Stimulated activated CD4-positive, alpha-beta T cell treated with anti-CD3 and anti-CD28 coated beads, Interleukin-2, amount 100 ng/mL, for 48 hours (primary cell): ENCODE measurements around the gene ETNPPL.

Source experiments
- DNase-seq, 2 donors: peaks; one replicate each; pipeline ENCODE4 v3.0.0-alpha.2; 2020

The ETNPPL gene

DNA sequence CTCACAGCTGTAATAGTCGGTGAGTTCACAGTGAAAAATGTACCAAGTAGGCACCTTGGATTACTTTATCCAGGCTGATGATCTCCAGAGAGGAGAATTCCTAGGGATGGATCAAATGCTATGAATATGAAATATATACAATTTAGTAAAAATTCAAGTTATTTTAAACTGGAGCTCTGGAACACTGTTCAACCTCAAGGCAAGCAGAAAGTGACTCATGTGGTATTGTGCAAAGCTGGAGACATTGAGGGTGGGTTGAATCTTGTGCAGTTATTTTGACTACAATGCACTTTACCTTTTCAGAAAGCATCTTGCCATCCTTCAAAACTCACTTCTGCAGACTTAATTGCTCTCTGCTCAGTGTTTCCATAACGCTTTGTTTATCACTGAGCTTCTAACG is 69.0 kb downstream of the ETNPPL start:
- no peak for DNase-seq

DNA sequence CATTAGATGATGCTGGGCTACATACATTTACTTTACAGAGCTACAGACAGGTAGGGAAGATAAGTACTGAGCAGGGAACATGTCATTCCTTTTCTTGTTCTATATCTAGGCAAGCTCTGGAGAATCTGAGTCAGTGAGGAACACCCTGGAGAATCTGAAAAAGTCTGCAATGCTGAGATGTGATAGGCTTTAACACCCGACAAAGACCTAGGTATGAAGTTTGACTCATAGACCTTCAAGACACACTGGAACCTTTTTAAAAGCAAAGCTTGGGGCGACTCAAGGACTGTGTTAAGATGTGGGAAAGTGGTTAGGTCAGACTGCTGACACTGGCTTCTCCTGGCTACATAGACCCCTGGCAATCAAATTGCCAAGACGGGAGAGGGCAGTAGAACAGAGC is 69.6 kb downstream of the ETNPPL start:
- DNase-seq: no peak
